ENCODE data around the gene RSPH4A.
A peak's percentile ranks its signal among the peaks of the same experiment; 100 is the strongest.
"Not testable (repeated sequence)": the region's sequence is repeated elsewhere in the genome, so short reads cannot be mapped to it uniquely, and the experiment has no call there.

RSPH4A gene

DNA sequence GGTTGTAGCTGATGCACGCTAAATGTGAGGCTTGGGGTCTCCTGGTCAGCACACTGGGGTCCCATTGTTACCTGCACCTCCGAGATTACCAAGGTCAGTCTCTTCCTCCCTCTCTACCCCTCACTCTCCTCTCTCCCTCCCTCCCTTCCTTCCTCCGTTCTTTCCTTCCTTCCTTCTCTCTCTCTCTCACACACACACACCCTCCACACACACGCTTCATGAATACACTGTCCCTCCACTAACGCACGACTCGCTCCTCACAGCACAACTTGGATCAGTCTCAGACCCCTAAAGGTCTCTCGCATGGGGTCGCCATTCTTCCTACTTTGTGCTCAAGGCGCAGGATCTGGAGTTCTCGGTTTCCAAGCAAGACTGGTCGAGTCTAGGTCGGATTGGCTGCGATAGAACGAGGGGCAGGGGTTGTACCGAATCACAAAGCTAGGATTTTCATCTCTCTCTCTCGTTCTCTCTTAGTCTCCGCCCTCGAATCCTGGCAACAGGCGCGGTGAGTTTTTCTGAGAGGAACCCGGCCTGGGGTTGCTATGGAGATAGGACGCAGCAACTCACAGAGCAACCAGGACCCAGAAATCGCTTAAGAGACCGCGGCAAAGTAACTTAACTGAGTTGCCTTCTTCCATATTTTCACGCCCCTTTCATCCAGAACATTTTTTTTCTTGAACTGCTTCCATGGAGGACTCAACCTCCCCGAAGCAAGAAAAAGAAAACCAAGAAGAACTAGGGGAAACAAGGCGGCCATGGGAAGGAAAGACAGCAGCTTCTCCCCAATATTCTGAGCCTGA lies at the start of gene RSPH4A:
TSS of gene RSPH4A (plus strand) at position 543 of the 800 bp plus-strand sequence. CDS start at position 688, 145 bp downstream.
- peak; percentile 94 for DNase-seq

DNA sequence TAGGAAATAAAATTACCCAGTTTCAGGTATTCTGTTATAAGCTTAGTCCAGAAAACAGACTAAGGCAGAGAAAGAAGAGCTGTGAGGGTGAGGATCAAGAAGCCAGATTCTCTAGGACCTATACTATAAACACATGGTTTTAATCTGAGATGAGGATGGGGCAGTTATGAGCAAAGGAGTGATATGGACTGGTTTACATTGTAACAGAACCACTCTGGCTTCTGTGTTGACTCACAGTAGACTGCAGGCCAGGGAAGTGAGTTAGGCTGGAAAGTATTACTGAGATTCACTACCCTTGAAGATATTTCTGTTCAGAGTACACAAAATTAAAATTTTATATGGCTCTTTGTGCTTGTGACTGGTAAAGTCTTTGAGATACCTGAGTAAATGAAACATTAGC lies 48.2 kb upstream of the RSPH4A start:
- no peak for DNase-seq

- DNase-seq = no peak
These were observed 47.2 kb upstream of the RSPH4A start for GRCh38 chr6:116568821-116569755.

DNA sequence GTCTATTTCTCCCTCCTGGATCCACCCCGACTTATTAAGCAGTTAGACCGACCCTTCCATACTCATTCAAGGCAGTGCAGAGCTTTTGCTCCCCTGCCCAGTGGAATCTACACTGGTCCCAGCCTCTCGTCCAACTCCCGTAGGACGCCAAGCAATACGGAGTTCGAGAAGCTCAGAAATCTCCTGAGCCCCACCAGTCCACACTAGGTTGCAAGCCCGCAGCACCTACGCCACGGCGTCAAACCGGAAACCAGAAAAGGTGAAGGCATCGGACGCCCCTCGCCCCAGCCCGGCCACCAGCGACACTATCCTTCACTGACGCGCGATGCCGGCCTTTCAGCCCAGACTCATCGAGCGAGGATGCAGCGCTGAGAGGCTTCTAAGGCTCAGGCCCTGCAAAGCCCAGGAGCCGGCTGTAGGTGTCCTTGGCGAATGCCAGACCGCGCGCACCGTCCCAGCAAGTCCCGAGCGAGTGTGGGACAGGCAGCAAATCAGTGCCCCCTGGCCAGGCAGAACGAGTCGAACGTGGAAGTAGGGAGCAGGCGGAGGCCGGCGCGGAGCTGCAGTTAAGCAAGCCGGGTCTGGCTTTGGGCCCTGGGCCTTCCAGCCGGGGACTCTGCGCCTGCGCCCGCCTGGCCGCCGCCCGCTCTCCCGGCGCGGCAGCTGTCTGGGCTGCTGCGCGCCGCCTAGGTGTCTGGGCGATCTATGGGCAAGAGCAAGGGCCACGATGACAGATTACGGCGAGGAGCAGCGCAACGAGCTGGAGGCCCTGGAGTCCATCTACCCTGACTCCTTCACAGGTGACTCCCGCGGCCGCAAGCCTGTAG lies 45.2 kb upstream of the RSPH4A start, which contains the start of gene RWDD1:
TSS of gene RWDD1 (plus strand) at position 649 of the 827 bp plus-strand sequence. CDS start at position 728, 79 bp downstream.
- DNase-seq = peak; percentile 100

DNA sequence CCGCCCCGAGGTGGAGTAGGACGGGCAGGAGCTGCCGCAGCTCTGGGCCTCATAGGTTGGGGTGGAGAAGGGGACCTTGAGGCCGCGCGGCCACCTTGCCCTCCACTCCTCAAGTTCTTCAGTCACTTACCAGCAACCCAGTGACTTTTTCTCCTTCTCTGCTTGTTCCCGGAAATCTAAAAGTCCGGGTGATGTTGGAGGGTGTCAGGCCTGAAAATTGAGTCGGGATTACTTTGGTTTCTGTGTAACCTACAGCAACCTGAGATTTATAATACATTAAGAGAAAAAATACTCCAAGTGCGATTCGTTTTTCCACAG lies 44.6 kb upstream of the RSPH4A start:
- no peak for DNase-seq

DNA sequence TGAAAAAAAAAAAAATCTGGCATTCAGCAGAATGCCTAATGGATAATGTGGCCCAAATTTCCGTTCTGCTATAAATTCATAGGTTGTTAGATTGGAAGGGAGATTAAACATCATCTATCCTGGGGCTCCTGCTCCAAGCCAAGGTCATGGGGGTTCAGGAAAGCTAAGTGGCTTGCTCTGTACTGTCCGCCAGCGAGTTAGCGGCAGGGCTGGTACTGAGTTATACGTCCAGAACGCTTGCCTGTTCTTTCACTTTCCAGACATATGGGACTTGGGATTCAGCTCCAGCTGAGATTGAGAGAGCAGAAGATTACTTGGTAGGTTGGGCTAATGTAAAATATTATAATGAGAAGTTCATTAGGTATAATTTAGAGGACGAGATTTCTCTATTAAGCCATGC lies 44.1 kb upstream of the RSPH4A start:
- DNase-seq = peak; percentile 37

- no peak for DNase-seq
These were observed 41.1 kb upstream of the RSPH4A start for GRCh38 chr6:116575227-116575626.

GRCh38 chr6:116577486-116577885 lies 38.8 kb upstream of the RSPH4A start:
- DNase-seq = no peak

GRCh38 chr6:116578335-116578734 lies 37.9 kb upstream of the RSPH4A start:
- DNase-seq = no peak

DNA sequence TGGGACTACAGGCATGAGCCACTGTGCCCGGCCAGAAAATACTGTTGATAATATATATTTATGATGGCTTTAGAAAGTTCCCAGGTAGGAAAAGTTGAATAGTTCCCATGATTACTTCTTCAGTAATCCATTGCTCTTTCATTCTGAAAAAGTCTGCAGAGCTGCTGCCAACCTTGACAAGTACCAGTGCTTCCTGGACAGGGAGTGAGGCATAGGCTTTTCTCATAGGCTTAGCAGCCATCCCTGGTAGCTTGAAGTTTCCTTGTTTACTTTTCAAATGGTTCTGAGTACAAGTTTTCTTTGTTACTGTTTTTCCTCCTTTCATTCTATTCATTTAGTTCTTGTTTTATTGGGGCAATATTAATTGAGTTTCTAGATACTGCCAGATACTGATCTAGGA lies 37.1 kb upstream of the RSPH4A start:
- no peak for DNase-seq

DNA sequence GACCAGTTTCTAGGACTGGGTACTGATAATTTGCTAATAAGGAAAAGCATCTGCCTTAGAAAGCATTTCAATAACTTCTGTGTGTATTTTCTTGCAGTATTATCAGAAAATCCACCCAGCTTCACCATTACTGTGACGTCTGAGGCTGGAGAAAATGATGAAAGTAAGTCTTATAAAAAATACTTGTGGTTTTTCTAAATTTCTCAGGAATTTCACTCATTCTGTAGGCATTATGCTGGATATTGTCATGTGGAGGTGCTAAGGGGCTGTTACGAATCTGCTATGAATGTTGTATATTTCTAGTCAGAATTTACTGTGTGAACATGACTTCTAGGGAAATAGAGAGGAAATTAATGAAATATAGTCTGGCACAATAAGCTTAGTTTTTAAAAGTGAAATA lies 36.1 kb upstream of the RSPH4A start:
- peak; percentile 71 for DNase-seq

DNA sequence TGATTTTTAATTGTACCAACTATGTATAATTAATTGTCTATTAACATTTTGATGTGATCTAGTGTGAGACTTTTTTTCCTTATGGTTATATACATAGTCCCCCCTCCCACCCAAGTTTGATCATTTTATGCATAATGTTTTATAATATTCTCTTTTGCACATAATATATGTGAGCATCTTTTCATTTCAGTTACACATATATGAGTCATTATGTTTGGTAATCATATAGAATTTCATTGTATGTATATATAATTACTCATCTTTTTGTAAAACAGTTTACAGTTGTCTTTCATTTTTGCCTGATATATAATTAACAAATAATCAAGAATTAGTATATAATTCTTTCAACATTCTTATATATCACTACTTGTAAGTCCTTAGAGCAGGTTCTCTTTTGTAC lies 30.0 kb upstream of the RSPH4A start:
- DNase-seq = no peak

GRCh38 chr6:116586738-116587137 lies 29.5 kb upstream of the RSPH4A start:
- no peak for DNase-seq

GRCh38 chr6:116595247-116595646 lies 21.0 kb upstream of the RSPH4A start:
- no peak for DNase-seq

DNA sequence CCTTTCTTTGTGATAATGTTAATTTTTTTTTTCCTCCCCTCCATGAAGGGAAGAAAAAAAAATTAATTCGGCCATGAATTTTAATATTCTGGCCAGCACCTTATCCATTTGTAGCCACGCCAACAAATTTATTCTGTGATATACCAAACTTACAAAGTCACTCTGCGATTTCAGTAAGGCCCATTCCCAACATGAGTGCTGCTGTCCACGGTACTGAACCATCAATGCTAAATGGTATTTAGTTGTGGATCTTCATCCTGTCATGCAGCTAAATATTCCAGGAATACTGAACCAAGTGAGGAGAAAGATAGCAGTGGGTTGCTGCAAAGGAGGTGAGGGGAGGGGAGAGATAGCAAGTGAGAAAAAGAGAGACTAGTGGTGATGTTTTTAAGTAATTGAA lies 19.5 kb upstream of the RSPH4A start:
- peak; percentile 8 for DNase-seq

DNA sequence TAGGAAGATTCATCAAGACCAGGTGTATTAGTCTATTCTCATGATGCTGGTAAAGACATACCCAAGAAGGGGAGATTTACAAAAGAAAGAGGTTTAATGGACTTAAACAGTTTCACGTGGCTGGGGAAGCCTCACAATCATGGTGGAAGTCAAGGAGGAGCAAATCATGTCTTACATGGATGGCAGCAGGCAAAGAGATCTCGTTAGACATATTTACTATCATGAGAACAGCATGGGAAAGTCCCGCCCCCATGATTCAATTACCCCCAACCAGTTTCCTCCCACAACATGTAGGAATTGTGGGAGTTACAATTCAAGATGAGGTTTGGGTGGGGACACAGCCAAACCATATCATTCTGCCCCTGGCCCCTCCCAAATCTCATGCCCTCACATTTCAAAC lies 12.4 kb upstream of the RSPH4A start:
- DNase-seq = not testable (repeated sequence)

DNA sequence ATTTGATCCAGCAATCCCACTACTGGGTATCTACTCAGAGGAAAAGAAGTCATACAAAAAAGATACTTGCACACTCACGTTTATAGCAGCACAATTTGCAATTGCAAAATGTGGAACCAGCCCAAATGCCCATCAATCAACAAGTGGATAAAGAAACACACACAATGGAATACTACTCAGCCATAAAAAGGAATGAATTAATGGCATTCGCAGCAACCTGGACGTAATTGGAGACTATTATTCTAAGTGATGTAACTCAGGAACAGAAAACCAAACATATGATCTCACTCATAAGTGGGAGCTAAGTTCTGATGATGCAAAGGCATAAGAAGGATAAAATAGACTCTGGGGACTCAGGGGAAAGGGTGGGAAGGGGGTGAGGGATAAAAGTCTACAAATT lies 11.4 kb upstream of the RSPH4A start:
- DNase-seq = not testable (repeated sequence)

- no peak for DNase-seq
These were observed 10.3 kb upstream of the RSPH4A start for GRCh38 chr6:116605935-116606334.

GRCh38 chr6:116611056-116611455 lies 5.2 kb upstream of the RSPH4A start:
- DNase-seq = no peak

DNA sequence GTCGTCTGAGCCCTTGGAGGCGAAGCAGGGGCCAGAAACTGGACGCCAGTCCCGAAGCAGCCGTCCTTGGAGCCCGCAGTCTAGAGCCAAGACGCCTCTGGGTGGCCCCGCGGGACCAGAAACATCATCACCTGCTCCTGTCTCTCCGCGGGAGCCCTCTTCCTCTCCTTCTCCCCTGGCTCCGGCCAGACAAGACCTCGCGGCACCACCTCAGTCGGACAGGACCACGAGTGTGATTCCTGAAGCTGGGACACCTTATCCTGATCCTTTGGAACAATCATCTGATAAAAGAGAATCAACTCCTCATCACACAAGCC lies 416 bp downstream of the RSPH4A start:
- no peak for DNase-seq

DNA sequence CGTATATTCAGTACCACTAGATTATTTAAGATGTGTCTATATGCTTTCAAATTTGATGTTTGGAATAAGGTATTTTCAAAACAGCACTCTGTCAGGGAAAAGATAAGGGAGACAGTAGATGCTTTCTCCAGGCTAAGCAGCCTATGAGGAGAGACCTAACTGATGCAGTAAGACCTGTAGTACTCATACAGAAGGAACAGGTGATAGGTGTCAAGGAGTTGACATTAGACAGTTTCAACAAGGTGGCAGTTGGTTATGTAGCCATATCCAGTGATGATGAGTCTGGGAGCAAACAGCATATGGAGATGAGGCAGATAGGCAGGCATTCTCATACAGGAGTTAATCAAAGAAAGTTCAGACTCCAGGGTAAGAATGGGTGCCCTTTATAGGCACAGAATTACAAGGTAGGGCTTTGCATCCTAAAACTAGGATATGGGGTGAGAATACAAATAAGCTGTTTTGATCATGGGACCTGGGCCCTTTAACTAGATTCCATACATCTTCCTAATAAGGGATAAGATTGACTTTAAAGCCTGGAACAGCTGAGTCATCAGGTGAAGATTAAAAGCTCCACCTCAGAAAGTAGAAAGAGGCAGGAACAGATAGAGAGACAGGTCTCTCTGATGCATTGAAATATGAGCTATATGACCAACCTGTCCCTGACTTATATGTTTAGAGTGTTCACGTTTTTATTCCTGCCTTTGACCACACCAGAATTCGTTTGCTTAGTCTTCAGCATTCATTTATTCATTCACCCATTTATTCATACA lies 7.9 kb downstream of the RSPH4A start:
- DNase-seq = peak; percentile 13

DNA sequence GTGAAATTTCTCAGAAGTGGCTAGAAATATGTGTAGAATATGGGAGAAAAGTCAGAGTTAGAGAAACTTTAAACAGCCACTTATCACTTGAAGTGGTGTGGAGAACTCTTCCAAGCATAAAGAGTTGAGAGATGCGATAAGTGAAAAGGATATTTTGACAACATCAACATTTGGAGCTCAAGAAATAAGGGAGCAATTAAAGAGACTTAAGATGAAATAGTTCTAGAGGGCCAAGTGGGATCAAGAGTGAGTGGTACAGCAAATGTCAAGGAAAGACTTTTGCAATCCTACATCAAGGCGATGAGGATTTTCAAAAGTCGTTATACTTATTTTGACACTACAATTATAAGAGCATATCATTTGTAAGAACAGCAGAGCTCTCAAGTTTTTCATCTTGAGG lies 9.6 kb downstream of the RSPH4A start:
- no peak for DNase-seq

Measured in HCEC 1CT (cell line).